ENCODE measurements around the gene LRPAP1.

DNA sequence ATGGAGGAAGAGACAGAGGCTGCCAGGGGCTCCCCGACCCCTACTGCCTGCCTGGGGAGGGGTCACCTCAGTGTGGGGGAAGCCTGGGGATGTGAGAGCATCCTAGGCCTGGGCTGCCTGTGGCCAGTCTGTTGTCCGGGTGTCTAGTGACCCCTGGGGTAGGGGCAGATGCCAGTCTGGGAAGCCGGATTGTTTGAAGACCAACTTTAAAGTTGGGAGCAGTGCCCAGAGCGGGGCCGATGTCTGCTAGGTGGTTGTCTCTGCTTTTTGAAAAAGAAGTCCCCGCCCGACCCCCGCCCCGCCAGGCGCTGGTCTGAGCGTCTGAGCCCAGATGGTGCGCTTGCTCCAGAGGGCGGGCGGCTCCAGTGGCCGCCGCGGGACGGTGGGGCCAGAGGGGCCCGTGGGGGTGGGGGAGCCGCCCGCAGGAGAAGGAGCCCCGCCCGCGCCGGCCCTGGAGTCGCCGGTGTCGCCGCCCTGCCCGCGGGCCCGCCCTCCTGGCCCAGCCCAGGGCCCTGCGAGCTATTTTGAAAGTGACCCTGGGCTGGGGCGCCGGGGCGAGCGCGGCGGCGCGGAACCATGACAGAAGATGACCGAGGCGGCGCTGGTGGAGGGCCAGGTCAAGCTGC is 69.3 kb downstream of the LRPAP1 start, which contains the start of gene DOK7:
- TF ChIP-seq PPARA (CRISPR knock-in tag; IDR thresholded peaks at IDR 0.05; ENCODE audit: borderline replicate concordance) (no peak), GLIS3 (CRISPR knock-in tag; IDR thresholded peaks at IDR 0.05) (no peak), CSDC2 (CRISPR knock-in tag; IDR thresholded peaks at IDR 0.05) (no peak), ZFP3 (CRISPR knock-in tag; IDR thresholded peaks at IDR 0.05) (no peak), RARB (CRISPR knock-in tag; IDR thresholded peaks at IDR 0.05) (no peak)
- TF ChIP-seq, protein P1, sequence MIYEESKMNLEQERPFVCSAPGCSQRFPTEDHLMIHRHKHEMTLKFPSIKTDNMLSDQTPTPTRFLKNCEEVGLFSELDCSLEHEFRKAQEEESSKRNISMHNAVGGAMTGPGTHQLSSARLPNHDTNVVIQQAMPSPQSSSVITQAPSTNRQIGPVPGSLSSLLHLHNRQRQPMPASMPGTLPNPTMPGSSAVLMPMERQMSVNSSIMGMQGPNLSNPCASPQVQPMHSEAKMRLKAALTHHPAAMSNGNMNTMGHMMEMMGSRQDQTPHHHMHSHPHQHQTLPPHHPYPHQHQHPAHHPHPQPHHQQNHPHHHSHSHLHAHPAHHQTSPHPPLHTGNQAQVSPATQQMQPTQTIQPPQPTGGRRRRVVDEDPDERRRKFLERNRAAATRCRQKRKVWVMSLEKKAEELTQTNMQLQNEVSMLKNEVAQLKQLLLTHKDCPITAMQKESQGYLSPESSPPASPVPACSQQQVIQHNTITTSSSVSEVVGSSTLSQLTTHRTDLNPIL (CRISPR knock-in tag; IDR thresholded peaks at IDR 0.05; ENCODE audit: low read depth), result no peak
